HUDEP-2 (cell line): ENCODE data around the gene CDC5L.

Experiments
- DNase-seq, 76 experiments: peaks; one replicate each; lab custom pipeline; 2025; ENCODE audit not compliant: unreplicated experiment in 76 of 76; lab: John Stamatoyannopoulos, UW

Gene CDC5L

GRCh38 chr6:44494011-44494501 lies 106.5 kb downstream of the CDC5L start:
- peak in 7 of 76 experiments; percentile 16 to 48 (median 30) for DNase-seq

GRCh38 chr6:44495036-44495901 lies 107.8 kb downstream of the CDC5L start:
- no peak for DNase-seq

GRCh38 chr6:44496665-44497369 lies 109.3 kb downstream of the CDC5L start:
- no peak for DNase-seq

DNA sequence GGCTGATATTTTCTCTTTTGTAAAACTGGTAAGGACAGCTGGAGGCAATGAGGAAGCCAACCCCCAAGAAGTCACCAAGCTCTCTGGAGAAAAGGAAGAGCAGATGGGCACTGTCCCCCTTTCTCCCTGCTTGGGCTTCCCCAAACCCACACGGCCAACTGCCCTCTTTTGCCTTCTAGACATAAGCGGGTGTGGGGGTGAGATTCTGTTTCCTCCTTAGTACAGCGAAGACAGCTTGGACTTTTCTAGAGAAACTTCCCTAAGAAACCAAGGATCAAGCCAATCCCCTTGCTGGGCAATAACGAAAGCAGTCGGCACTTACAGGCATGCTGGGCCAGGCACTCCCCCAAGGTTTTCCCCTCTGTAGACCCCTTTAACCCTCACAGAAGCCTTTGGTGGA lies 110.3 kb downstream of the CDC5L start:
- DNase-seq = no peak

GRCh38 chr6:44498436-44498835 lies 110.9 kb downstream of the CDC5L start:
- no peak for DNase-seq

- no peak for DNase-seq
Measured at GRCh38 chr6:44499609-44500008, 112.1 kb downstream of the CDC5L start.
